Esophagus (tissue), 2 donors: ENCODE results near the gene TSPAN3. TPM values are rescaled to one million over a fixed set of nuclear protein-coding genes. Genes with fewer than 3 reads are reported as not detected.

Source experiments
- H3K27ac ChIP-seq, 2 donors: one replicate each; pipeline ENCODE4 v1.5.1; 2013; ENCODE audit warnings: low read depth in 2 of 2, mild to moderate bottlenecking in 2 of 2, inconsistent platforms in 1 of 2, low read length in 1 of 2, moderate library complexity in 1 of 2
- H3K27me3 ChIP-seq, 2 donors: one replicate each; pipeline ENCODE4 v1.6.1; 2013; ENCODE audit warnings: low read length in 2 of 2, control low read depth in 1 of 2, mild to moderate bottlenecking in 1 of 2; ENCODE audit not compliant: insufficient read depth in 2 of 2, control insufficient read depth in 1 of 2
- H3K36me3 ChIP-seq, 2 donors: one replicate each; pipeline ENCODE4 v1.6.1; 2013; ENCODE audit warnings: low read length in 1 of 2; ENCODE audit not compliant: control insufficient read depth in 2 of 2, insufficient read depth in 2 of 2
- H3K4me1 ChIP-seq, 2 donors: one replicate each; pipeline ENCODE4 v1.6.1; 2013; ENCODE audit warnings: low read length in 1 of 2; ENCODE audit not compliant: control insufficient read depth in 2 of 2, insufficient read depth in 2 of 2
- H3K4me3 ChIP-seq, 2 donors: one replicate each; pipeline ENCODE4 v1.5.1; 2013; ENCODE audit warnings: low read length in 2 of 2, mild to moderate bottlenecking in 2 of 2, low read depth in 1 of 2, moderate library complexity in 1 of 2
- H3K9me3 ChIP-seq, 2 donors: one replicate each; pipeline ENCODE4 v1.6.1; 2013; ENCODE audit warnings: mild to moderate bottlenecking in 2 of 2, low read depth in 1 of 2, low read length in 1 of 2, moderate library complexity in 1 of 2; ENCODE audit not compliant: control insufficient read depth in 2 of 2, insufficient read depth in 1 of 2
- WGBS, 2 donors: extraction: QIAGEN DNeasy Blood & Tissue Kit; methylation state at CpG; one replicate each; pipeline ENCODE4 v1.1.7; 2013; 5-methylcytosine and 5-hydroxymethylcytosine counted together
- polyA plus RNA-seq, 2 donors: library from polyadenylated mRNA; stranded (reverse); fragments of 200-250 nt; gene quantifications; one replicate each; pipeline ENCODE4 v1.2.3, GENCODE V29; 2013
- donor health status: healthy with polysubstance abuse.
- donor health status: Bipolar disorder and iron deficiency.

TSPAN3 gene
- polyA plus RNA-seq, 2 donors = 56.9 to 65.8 TPM

DNA sequence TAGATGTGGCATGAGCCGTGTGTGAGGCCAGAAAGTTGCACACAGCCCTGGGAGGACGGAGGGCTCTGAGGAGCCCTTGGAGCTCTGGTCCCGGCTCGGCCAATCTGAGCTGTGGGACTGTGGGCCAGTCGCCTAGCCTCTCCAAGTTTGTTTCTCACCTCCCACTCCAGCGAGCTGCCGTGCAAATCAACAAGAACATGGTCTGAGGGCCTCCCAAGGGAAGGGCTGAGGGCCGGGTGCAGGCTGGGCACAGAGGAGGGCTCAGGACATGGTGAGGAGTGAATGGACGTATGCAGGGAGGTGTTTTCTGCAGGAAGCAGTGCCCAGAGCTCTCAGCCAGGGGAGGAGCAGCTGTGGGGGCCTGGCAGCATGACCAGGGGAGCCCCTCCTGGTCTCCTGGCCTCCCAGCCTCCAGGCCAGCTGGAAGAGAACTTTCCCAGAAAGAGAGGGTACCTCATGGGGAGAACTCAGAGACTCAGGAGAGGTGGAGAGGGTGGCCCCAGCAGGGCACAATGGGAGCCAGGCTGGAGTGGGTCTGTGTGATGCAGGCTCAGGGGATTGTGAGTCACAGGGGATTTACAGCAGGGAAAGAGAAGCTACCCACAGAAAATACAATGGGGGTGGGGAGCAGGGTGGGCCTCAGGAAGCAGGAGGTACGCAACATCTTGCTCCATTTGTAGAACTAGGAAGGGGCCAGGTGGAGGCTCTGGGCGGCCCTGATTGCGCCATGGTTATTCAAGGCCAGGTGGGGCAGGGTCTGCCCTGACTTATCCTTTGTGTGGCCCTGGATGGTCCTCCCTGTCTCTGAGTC is 51.2 kb downstream of the TSPAN3 start:
- peaks cover 1 to 3% of the 10 kb centered on the region in 2 donors for H3K4me1 ChIP-seq
- no peak overlapping the region for H3K27ac ChIP-seq
- no peaks in the 10 kb centered on the region for H3K27me3 ChIP-seq
- H3K36me3 ChIP-seq = no peaks in the 10 kb centered on the region
- WGBS, 2 donors = 70 to 72% methylated on average over 12 of the region's 12 CpGs
- H3K9me3 ChIP-seq = no peaks in the 10 kb centered on the region
- no peak overlapping the region for H3K4me3 ChIP-seq

- no peaks in the 10 kb centered on the region for H3K9me3 ChIP-seq
- H3K4me3 ChIP-seq = no peak overlapping the region
- no peaks in the 10 kb centered on the region for H3K27me3 ChIP-seq
- H3K27ac ChIP-seq = no peak overlapping the region
- WGBS, 2 donors = 84 to 87% methylated on average over 11 of the region's 11 CpGs
- no peaks in the 10 kb centered on the region for H3K36me3 ChIP-seq
- H3K4me1 ChIP-seq = peaks cover 2 to 4% of the 10 kb centered on the region in 2 donors
These were observed 52.0 kb downstream of the TSPAN3 start for GRCh38 chr15:77018796-77019505.

DNA sequence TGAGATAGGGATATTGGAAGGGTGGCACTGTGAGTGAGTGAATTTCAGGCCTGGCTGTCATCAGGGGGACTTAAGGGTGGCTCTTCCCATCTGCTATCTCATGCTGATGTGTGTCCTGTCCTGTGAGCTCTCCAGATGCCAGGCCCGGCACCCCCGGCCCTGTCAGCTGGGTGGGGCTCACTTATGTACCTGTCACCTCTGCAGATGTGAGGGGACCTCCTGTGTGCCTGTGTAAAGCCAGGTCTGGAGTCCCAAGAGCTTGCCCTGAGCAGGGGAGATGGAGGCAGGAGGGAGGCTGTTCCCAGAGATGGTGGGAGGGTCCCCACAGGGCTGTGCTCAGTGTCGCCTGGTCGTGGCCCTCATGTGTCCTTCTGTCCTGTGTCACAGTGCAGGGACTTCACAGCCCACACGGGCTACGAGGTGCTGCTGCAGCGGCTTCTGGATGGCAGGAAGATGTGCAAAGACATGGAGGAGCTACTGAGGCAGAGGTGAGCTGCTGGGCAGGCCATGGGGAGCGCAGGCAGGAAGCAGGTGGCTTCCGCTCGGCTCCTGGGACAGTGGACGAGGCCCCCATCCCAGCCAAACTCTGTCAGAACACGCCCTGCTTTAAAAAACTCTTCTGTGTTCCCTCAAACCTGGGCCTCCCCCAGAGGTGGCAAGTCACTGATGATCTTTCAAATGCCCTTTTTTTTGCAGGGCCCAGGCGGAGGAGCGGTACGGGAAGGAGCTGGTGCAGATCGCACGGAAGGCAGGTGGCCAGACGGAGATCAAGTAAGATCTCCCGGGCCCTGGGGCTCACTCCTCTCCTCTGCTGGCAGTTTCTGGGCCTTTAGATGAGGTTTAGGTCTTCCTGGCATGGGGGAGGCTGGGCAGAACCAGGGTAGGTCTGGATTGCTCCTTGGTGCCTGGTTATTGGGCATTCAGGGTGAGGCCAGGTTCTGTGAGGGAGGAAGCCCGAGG is 52.9 kb downstream of the TSPAN3 start:
- H3K27me3 ChIP-seq = no peaks in the 10 kb centered on the region
- 91 to 92% methylated on average over 20 of the region's 20 CpGs for WGBS, 2 donors
- no peaks in the 10 kb centered on the region for H3K9me3 ChIP-seq
- no peak overlapping the region for H3K4me3 ChIP-seq
- no peak overlapping the region for H3K27ac ChIP-seq
- H3K4me1 ChIP-seq = peaks cover 2 to 4% of the 10 kb centered on the region in 2 donors
- H3K36me3 ChIP-seq = no peaks in the 10 kb centered on the region

DNA sequence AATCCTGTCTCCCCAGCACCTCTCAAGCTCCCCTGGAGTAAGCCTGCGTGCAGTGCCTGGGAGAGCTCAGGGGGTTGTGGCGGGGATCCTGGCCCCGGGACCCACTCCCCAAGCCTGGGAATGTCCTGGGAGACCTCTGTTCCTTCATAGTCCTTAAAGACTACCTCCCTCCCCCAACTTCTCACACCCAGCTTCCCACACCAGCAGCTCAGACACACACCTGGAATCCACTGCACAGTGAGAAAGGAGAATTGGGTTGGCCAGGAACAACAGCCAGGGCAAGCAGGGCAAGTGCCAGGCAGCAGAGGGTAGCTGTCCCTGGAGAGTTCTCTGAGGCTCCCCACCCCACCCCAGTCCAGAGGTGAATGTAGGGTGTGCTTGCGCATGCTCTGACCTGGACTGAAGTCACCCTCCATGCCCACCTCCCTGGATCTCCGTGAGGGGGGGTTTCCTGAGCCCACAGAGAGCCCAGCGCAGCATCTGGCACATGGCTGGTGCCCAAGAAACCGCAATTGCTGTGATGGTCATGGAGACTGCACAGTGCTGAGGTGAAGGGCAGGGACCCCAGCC is 53.7 kb downstream of the TSPAN3 start:
- no peak overlapping the region for H3K4me3 ChIP-seq
- no peaks in the 10 kb centered on the region for H3K36me3 ChIP-seq
- H3K4me1 ChIP-seq = peaks cover 2 to 4% of the 10 kb centered on the region in 2 donors
- no peaks in the 10 kb centered on the region for H3K9me3 ChIP-seq
- no peaks in the 10 kb centered on the region for H3K27me3 ChIP-seq
- H3K27ac ChIP-seq = no peak overlapping the region
- WGBS, 2 donors = 86 to 89% methylated on average over 7 of the region's 7 CpGs

- H3K4me1 ChIP-seq = peaks cover 2 to 4% of the 10 kb centered on the region in 2 donors
These were observed 54.6 kb downstream of the TSPAN3 start for GRCh38 chr15:77016321-77016695.

DNA sequence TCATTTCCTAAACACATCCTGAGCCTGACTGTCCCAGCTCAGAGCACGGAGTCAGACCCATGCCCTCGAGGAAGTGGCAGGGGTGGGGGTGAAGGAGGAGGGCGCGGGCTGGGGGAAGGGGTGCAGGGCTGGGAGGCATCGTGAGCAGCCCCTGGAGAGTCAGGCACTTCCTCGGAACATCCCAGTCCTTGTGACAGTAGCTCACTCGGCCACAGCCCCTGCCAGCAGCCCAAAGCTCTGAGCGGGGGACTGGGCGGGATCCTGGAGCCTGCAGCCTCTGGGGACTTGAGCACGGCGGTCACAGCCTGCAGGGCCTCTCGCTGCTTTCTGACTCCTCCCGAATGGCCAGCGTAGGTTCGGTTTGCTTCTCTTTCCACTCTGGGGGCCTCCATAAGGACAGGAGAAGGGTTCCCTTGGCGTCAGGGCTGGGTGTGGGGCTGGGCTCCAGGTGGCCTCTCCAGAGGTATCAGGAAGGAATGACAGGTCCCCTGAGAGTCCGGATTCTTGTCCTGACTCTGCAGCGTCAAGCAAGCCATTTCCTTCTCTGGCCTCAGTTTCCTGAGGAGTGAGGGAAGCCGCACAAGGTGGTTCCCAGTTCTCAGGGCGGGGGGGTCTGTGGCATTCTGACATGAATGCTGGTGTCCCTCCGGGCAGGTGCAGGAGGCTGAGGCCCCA is 55.1 kb downstream of the TSPAN3 start:
- H3K27ac ChIP-seq = no peak overlapping the region
- no peak overlapping the region for H3K4me3 ChIP-seq
- no peaks in the 10 kb centered on the region for H3K27me3 ChIP-seq
- no peaks in the 10 kb centered on the region for H3K36me3 ChIP-seq
- no peaks in the 10 kb centered on the region for H3K9me3 ChIP-seq
- 64 to 71% methylated on average over 21 of the region's 21 CpGs for WGBS, 2 donors
- peaks cover 2 to 4% of the 10 kb centered on the region in 2 donors for H3K4me1 ChIP-seq

More at GRCh38 chr15:77016321-77016695, 54.6 kb downstream of the TSPAN3 start:
- WGBS, 2 donors = 90 to 93% methylated on average over 3 of the region's 3 CpGs
- no peak overlapping the region for H3K4me3 ChIP-seq
- H3K36me3 ChIP-seq = no peaks in the 10 kb centered on the region
- no peak overlapping the region for H3K27ac ChIP-seq
- H3K27me3 ChIP-seq = no peaks in the 10 kb centered on the region
- no peaks in the 10 kb centered on the region for H3K9me3 ChIP-seq

- 78 to 82% methylated on average over 23 of the region's 23 CpGs for WGBS, 2 donors
These were observed 56.5 kb downstream of the TSPAN3 start for GRCh38 chr15:77014132-77015081.

GRCh38 chr15:77013776-77014131 is 57.2 kb downstream of the TSPAN3 start:
- Histone ChIP-seq H3K4me3 (no peak overlapping the region), H3K27me3 (no peaks in the 10 kb centered on the region), H3K27ac (peak overlapping the region in 1 of 2 donors; percentile 60), H3K36me3 (no peaks in the 10 kb centered on the region), H3K4me1 (peaks cover 2 to 4% of the 10 kb centered on the region in 2 donors), H3K9me3 (no peaks in the 10 kb centered on the region)
- WGBS, 2 donors = 43 to 67% methylated on average over 6 of the region's 6 CpGs

More at GRCh38 chr15:77014132-77015081, 56.5 kb downstream of the TSPAN3 start:
- Histone ChIP-seq H3K4me1 (peaks cover 2 to 4% of the 10 kb centered on the region in 2 donors), H3K9me3 (no peaks in the 10 kb centered on the region), H3K27ac (no peak overlapping the region), H3K27me3 (no peaks in the 10 kb centered on the region), H3K4me3 (no peak overlapping the region), H3K36me3 (no peaks in the 10 kb centered on the region)
